ENCODE data around the gene OSBPL9.

The OSBPL9 gene

GRCh38 chr1:51705035-51705434 lies 88.1 kb downstream of the OSBPL9 start:
- DNase-seq: no peak
- H3K9me3 ChIP-seq: no peaks in the 10 kb centered on the region
- H3K4me3 ChIP-seq (ENCODE audit: low read depth, low read length): no peak overlapping the region
- H3K27me3 ChIP-seq: no peaks in the 10 kb centered on the region
- H3K4me1 ChIP-seq: no peaks in the 10 kb centered on the region
- no peaks in the 10 kb centered on the region for H3K36me3 ChIP-seq
- no peak for TF ChIP-seq CTCF (IDR thresholded peaks at IDR 0.05; ENCODE audit: low read depth, low read length)

DNA sequence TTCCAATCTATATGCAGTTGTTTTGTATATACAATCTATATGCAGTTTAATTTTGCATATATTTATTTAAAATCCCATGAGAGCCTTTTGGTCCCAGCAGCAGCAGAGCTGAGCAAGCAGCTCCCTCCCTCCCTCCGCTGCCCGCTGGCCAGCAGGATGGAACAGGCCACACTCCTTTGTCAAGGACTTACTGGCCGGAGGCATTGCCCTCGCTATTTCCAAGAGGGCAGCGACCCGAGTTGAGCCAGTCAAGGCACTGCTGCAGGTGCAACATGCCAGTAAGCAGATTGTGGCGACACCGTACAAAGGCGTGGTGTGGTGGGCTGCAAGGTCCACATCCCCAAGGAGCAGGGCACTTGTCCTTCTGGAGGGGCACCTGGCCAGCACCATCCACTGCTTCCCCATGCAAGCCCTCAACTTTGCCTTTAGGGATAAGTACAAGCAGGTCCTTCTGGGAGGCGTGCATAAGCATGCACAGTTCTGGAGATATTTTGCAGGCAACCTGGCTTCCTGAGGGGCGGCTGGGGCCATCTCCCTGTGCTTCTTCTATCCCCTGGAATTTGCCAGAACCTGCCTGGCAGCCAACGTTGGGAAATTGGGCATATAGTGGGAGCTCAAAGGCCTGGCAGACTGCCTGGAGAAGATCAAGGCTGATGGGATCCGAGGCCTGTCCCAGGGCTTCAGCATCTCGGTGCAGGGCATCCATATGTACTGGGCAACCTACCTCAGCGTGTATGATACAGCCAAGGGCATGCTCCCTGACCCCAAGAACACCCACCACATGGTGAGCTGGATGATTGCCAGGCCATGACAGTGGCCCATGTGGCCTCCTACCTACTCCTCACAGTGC lies 92.2 kb downstream of the OSBPL9 start:
- Histone ChIP-seq H3K27me3 (no peaks in the 10 kb centered on the region), H3K4me3 (ENCODE audit: low read depth, low read length) (no peak overlapping the region), H3K9me3 (no peaks in the 10 kb centered on the region), H3K36me3 (no peaks in the 10 kb centered on the region), H3K4me1 (no peaks in the 10 kb centered on the region)
- DNase-seq: no peak
- no peak for TF ChIP-seq CTCF (IDR thresholded peaks at IDR 0.05; ENCODE audit: low read depth, low read length)

DNA sequence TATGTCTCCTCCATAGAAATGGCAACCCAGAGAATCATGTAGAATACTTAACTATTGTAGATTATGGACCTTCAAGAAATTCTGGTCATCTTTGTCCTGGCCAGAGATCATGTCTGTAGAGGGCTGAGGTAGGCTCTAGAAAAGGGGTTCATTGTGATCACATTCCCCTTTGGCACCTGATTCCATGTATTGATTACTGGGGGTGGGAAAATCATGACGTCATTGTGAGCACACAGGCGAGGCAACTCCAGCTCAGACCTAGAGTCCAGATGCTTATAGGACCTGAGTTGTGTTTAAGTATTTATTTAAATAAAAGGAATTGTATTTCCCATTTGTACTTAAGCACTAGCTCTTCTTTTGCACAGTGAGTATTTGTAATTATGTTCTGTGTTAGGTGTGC lies 93.1 kb downstream of the OSBPL9 start:
- TF ChIP-seq CTCF (IDR thresholded peaks at IDR 0.05; ENCODE audit: low read depth, low read length): no peak
- H3K4me1 ChIP-seq: no peaks in the 10 kb centered on the region

DNA sequence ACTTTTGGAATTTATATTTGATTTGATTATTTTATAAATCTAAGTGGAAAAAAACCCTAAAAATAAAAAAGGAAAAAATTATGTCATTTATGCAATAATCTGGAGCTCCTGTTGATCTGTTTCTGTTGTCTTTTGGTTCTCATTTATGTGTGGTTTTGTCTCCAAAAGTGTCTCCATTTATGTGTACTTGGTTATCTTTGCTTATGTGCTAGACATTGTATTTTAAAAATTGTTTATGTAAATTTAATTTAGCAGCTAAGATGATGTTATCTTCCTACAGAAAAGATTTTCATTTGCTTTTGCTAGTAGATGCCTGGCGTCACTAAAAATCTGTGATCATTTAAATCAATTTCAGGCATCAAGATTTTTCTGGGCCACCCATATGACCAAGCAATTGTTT lies 95.7 kb downstream of the OSBPL9 start:
- DNase-seq: no peak
- H3K4me3 ChIP-seq (ENCODE audit: low read depth, low read length): no peak overlapping the region
- H3K36me3 ChIP-seq: no peaks in the 10 kb centered on the region
- no peaks in the 10 kb centered on the region for H3K9me3 ChIP-seq
- no peak for TF ChIP-seq CTCF (IDR thresholded peaks at IDR 0.05; ENCODE audit: low read depth, low read length)
- H3K27me3 ChIP-seq: no peaks in the 10 kb centered on the region
- no peaks in the 10 kb centered on the region for H3K4me1 ChIP-seq

More for the DNA sequence above, 93.1 kb downstream of the OSBPL9 start:
- DNase-seq: no peak
- H3K27me3 ChIP-seq: no peaks in the 10 kb centered on the region
- H3K36me3 ChIP-seq: no peaks in the 10 kb centered on the region
- H3K9me3 ChIP-seq: no peaks in the 10 kb centered on the region
- H3K4me3 ChIP-seq (ENCODE audit: low read depth, low read length): no peak overlapping the region

- Histone ChIP-seq H3K4me1 (no peaks in the 10 kb centered on the region), H3K9me3 (no peaks in the 10 kb centered on the region), H3K4me3 (ENCODE audit: low read depth, low read length) (no peak overlapping the region), H3K36me3 (no peaks in the 10 kb centered on the region), H3K27me3 (no peaks in the 10 kb centered on the region)
- TF ChIP-seq CTCF (IDR thresholded peaks at IDR 0.05; ENCODE audit: low read depth, low read length): no peak
- DNase-seq: no peak
These were observed 97.6 kb downstream of the OSBPL9 start for GRCh38 chr1:51714374-51715019.

DNA sequence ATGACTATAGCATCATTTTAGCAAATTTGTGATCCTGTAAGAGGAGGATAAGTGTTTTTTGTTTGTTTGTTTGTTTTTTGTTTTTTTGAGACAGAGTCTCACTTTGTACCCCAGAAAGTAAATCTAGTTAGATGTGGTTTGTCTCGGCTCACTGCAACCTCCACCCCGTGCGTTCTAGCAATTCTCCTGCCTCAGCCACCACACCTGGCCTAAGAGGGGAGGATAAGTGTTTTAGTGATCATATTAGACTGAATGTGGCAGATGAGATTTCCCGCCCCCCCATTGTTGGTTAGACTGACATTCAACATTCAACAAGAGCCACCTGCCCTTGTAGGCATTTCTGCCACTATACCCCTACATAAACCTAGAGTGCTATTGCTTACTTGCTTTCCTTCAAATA lies 98.5 kb downstream of the OSBPL9 start:
- Histone ChIP-seq H3K4me1 (no peaks in the 10 kb centered on the region), H3K4me3 (ENCODE audit: low read depth, low read length) (no peak overlapping the region), H3K36me3 (no peaks in the 10 kb centered on the region), H3K9me3 (no peaks in the 10 kb centered on the region), H3K27me3 (no peaks in the 10 kb centered on the region)
- TF ChIP-seq CTCF (IDR thresholded peaks at IDR 0.05; ENCODE audit: low read depth, low read length): no peak
- no peak for DNase-seq

Measured in BE2C (cell line).